Fibroblast of villous mesenchyme (primary cell): ENCODE measurements around the gene CCNB3. TPM values are rescaled to one million over a fixed set of nuclear protein-coding genes. Genes with fewer than 3 reads are reported as not detected.

Experiments used
- DNase-seq: peaks from one replicate; pipeline ENCODE4 v3.0.0-alpha.2; 2010; ENCODE audit warnings: low read depth
- H3K4me3 ChIP-seq: 2 replicates; pipeline ENCODE4 v1.5.1; 2011; ENCODE audit warnings: low read depth, mild to moderate bottlenecking, low read length
- small RNA-seq: library from RNA; depleted of rRNA; stranded (forward); fragments of <200 nt; gene quantifications from one replicate; pipeline ENCODE3, GENCODE V24; 2012
- total RNA-seq: library from RNA; depleted of rRNA; stranded (reverse); fragments of >200 nt; gene quantifications from 2 replicates; pipeline ENCODE4 v1.2.3, GENCODE V29; 2012
- TF ChIP-seq, protein P1 (sequence below): IDR thresholded peaks from 2 replicates; pipeline ENCODE4 v1.5.1; 2012; ENCODE audit warnings: low read depth, mild to moderate bottlenecking, low read length; ENCODE audit not compliant: insufficient read depth

Gene CCNB3
- total RNA-seq, 1 donor: 4.3 TPM

DNA sequence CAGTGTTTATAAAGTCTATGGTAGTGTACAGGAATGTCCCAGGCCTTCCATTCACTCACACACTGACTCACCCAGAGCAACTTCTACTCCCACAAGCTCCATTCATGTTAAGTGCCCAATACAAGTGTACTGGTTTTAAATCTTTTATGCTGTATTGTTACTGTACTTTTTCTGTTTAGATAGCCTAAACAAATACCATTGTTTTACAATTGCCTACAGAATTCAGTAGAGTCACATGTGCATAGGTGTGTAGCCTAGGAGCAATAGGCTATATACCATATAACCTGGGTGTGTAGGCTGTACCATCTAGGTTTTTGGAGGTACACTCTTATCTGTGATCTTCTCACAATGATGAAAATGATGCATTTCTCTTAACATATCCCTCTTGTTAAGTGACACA lies 139.4 kb downstream of the CCNB3 start:
- TF ChIP-seq, protein P1, sequence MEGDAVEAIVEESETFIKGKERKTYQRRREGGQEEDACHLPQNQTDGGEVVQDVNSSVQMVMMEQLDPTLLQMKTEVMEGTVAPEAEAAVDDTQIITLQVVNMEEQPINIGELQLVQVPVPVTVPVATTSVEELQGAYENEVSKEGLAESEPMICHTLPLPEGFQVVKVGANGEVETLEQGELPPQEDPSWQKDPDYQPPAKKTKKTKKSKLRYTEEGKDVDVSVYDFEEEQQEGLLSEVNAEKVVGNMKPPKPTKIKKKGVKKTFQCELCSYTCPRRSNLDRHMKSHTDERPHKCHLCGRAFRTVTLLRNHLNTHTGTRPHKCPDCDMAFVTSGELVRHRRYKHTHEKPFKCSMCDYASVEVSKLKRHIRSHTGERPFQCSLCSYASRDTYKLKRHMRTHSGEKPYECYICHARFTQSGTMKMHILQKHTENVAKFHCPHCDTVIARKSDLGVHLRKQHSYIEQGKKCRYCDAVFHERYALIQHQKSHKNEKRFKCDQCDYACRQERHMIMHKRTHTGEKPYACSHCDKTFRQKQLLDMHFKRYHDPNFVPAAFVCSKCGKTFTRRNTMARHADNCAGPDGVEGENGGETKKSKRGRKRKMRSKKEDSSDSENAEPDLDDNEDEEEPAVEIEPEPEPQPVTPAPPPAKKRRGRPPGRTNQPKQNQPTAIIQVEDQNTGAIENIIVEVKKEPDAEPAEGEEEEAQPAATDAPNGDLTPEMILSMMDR: no peak
- no peak overlapping the region for H3K4me3 ChIP-seq
- no peak for DNase-seq

DNA sequence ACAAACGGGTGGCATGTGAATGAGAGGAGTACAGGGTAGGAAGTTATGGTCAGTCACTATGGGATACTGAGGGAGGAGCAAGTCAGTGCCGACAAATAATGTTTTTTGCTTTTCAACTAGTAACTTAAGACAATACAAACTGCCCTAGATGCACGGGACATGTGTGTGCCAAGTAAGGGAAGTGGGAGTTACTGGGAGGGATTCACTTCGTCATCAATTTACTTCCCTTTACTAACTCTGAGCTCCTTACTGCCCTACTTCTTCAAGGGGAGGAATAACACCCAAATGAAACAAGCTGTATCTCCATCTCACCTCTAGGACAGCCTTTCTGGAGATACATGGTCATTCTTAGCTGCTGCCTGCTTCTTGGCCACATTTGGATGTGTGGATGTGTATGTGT lies 168.4 kb downstream of the CCNB3 start:
- TF ChIP-seq, protein P1: no peak
- no peak for DNase-seq
- H3K4me3 ChIP-seq: no peak overlapping the region

DNA sequence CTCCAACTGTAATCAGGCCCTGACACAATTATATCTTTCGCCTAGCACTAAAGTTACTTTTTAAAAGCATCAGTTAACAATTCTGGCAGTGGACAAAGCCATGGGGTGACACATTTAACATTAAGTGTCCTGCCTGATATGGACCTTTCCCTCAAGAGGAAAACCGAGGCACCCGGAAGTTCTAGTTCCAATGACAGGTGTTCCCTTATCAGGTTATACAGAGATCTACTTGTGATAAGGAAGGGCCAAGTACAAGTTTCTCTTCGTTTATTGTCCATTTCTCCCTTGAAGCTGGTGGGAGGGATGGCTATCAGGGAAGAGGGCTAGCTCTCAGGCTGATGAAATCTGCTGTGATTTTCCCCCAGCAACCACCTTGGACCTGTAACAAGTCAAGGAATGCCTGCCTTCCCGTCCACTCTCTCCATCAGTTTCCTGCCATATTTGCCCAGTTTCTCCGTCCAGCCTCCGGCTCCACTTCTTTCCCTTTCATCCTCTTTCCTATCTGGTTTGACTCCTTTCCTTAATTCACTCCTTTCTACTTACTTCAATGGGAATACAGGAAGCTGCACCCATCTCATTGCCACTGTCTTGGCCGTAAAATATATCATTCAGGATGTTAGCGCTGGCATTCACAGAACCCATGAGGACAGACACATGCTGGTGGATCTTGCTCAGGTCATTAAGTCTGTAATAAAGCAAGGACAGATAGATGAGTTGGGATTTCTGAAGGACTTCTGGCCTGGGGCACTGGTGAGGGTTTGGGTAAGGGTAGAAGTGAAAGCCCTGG lies 171.1 kb downstream of the CCNB3 start:
- H3K4me3 ChIP-seq: no peak overlapping the region
- DNase-seq: no peak
- TF ChIP-seq, protein P1: no peak

DNA sequence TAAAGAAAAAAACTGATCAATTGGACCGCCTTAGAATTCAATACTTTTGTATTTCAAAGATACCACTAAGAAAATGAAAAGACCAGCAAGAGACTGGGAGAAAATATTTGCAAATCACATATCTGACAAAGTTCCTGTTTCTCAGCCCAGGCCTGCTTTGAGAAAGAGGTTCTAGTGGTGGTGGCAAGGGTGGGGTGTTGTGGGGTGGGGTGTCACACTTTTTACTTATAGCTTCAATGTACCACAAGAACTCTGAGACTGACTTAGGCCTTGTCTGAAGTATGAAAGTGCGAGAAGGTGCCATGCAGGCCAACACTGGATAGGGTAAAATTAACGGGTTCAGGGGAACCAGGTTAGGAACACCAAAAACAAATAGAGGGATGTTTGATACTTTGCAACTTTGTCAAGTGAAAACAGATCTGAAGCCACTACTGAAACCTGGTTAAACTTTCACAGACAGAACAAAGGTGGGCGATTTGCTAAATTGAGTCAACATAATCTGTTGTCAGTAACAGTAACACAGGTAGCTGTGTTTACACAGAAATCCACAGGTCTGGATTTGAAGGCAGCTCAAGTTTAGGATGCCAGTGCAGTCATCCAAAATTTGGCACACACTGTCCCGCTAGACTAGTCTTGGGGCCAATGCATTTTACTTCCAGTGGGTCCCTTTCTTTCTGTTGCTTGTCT lies 177.3 kb downstream of the CCNB3 start:
- H3K4me3 ChIP-seq: no peak overlapping the region
- TF ChIP-seq, protein P1: no peak
- no peak for DNase-seq

DNA sequence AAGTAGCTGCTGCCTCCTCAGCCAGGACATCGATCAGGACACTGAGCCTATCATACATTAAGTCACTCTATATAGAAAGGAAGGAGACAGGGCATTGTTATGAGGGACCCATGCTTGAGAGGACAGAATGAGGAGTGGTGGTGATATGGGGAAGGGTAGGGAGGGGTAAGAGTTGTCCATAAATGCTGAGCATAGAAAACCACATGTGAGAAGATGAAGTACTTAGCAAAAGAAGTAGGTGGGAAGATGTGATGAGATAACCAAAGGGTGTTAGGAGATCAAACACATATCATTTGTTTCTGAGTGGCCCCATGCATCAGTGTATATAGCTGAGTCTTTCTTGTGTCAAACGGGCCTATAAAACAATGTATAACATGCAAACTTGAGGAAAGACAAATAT lies 182.0 kb downstream of the CCNB3 start:
- no peak for DNase-seq
- TF ChIP-seq, protein P1: no peak

DNA sequence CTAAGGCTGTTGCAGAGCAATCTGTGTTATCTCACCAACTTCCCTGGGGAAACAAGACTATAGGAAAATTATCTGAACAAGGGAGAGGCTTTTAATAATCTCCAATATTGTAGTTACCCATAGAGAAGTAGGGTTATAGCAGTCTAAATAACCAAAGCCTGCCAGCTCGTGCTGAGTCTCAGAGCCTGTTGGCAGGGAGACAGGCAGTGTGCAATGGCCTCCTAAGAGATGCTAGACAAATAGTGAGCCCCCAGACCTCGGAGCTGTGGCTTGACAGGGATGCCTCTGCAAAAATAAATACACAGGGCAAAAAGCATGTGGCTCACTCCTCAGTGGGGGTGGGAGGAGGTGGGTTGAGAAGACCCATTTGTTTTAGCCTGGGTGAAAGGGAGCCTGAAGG lies 189.3 kb downstream of the CCNB3 start:
- no peak overlapping the region for H3K4me3 ChIP-seq
- no peak for DNase-seq
- TF ChIP-seq, protein P1: no peak

More for the DNA sequence above, 182.0 kb downstream of the CCNB3 start:
- H3K4me3 ChIP-seq: no peak overlapping the region

Small RNAs within 50 kb of the gene (small RNA-seq; reads per million reads assigned to genes)
- not detected for gene PYY3
- not detected for gene RF00019

Other genes starting within 250 kb of the CCNB3 start
- gene AKAP4, start 3.8 kb upstream of the CCNB3 start, total RNA-seq: not detected in 2 replicates